H1 (cell line): ENCODE data around the gene F10. TPM values are rescaled to one million over a fixed set of nuclear protein-coding genes. Genes with fewer than 3 reads are reported as not detected.

ENCODE experiments used
- BRCA1 ChIP-seq: IDR thresholded peaks from 2 replicates; pipeline ENCODE4 v1.6.1; 2012; ENCODE audit warnings: low read depth, low read length, improper control_type of control experiment
- CBX8 ChIP-seq: fragments of 300-800, 300-1000 bp; sonication (generic); IDR thresholded peaks from 2 replicates; pipeline ENCODE4 v1.7.1; 2016; ENCODE audit warnings: low read depth, low read length, borderline replicate concordance
- EP300 ChIP-seq, 2 experiments: IDR thresholded peaks; 1 replicate in 1 of 2; 2 replicates in 1 of 2; pipeline ENCODE4 v1.6.1; 2011 to 2012; ENCODE audit warnings: low read depth in 2 of 2, low read length in 2 of 2, mild to moderate bottlenecking in 2 of 2, borderline replicate concordance in 1 of 2, inconsistent platforms in 1 of 2, moderate library complexity in 1 of 2
- HDAC2 ChIP-seq, 2 experiments: fragments of 300-600 bp in 1 of 2; sonication (generic) in 1 of 2; IDR thresholded peaks; 2 replicates each; pipeline ENCODE4 v1.6.1; 2011 to 2012; ENCODE audit warnings: low read depth in 2 of 2, low read length in 2 of 2, mild to moderate bottlenecking in 2 of 2, moderate library complexity in 2 of 2, borderline replicate concordance in 1 of 2, inconsistent platforms in 1 of 2
- KDM5A ChIP-seq: fragments of 200-600 bp; IDR thresholded peaks from 2 replicates; pipeline ENCODE4 v1.7.1; 2012; ENCODE audit warnings: mild to moderate bottlenecking, low read length, inconsistent platforms, mixed read lengths
- PHF8 ChIP-seq: fragments of 200-600 bp; sonication (generic); conservative IDR thresholded peaks from 2 replicates; pipeline ENCODE4 v1.7.1; 2012; ENCODE audit warnings: low read depth, mild to moderate bottlenecking, inconsistent platforms, low read length, moderate library complexity
- RFX5 ChIP-seq: IDR thresholded peaks from 2 replicates; pipeline ENCODE4 v1.6.1; 2011; ENCODE audit warnings: low read depth, low read length, improper control_type of control experiment, borderline replicate concordance
- SAP30 ChIP-seq: fragments of 300-600 bp; sonication (generic); IDR thresholded peaks from 2 replicates; pipeline ENCODE4 v1.7.1; 2012; ENCODE audit warnings: low read length, moderate library complexity, mild to moderate bottlenecking, inconsistent platforms; ENCODE audit not compliant: insufficient read depth, insufficient replicate concordance
- TEAD4 ChIP-seq: IDR thresholded peaks from 2 replicates; pipeline ENCODE4 v1.6.1; 2012; ENCODE audit warnings: low read depth, low read length, inconsistent platforms, mixed read lengths
- polyA plus RNA-seq, 7 experiments: library from polyadenylated mRNA; depleted of rRNA in 3 of 7; stranded (reverse) in 5 of 7; unstranded in 2 of 7; fragments of >200 nt in 5 of 7; fragments of 200-250 nt in 2 of 7; gene quantifications; 1 replicate in 5 of 7; 2 replicates in 1 of 7; 4 replicates in 1 of 7; pipeline versions ENCODE4 v1.2.1 to v1.2.3, GENCODE V29; 2011 to 2013; ENCODE audit warnings: missing spikeins in 2 of 7, mixed read lengths in 2 of 7
- total RNA-seq: library from RNA; stranded (reverse); fragmentation: NEBNext Ultra II Directional; extraction: Animal tissue kit (Norgen Biotek cat#: 25700); gene quantifications from 2 replicates; pipeline ENCODE4 v1.2.1, GENCODE V29; 2021
- TF ChIP-seq, protein P1 (sequence below): fragments of 300-600 bp; sonication (generic); IDR thresholded peaks from 2 replicates; pipeline ENCODE4 v1.7.1; 2012; ENCODE audit warnings: low read length, moderate library complexity, mild to moderate bottlenecking, inconsistent platforms; ENCODE audit not compliant: insufficient replicate concordance

F10 gene
- total and polyA plus RNA-seq, 2 of the 8 experiments (the other 6 are each of a cell fraction or from before 2014, with no cell fraction given), result 2.0 to 4.2 TPM

DNA sequence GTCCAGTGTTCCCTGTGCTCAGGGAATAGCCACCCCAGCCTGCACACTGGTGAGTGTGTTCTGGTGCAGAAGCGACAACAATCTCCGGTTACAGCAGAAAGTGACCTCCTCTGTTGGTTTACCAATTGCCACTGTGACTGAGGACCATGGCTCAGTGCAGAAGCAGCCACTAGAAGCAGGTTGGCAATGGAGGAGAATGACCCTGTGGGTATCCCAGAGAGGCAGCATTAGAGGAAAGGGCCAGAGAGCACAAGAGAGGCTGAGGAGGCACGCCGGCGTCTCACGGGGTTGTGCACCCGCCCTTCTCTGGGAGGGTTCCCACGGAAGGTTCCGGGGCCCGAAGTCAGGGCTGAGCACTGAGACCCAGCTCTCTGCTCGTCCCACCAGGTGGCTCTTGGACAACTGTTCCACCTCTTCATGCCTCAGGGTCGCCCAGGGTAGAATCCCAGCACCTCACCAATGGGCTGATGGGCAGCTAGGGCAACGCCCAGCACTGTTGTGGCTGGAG, 49.9 kb downstream of the F10 start (continued):
- TF ChIP-seq, protein P1, sequence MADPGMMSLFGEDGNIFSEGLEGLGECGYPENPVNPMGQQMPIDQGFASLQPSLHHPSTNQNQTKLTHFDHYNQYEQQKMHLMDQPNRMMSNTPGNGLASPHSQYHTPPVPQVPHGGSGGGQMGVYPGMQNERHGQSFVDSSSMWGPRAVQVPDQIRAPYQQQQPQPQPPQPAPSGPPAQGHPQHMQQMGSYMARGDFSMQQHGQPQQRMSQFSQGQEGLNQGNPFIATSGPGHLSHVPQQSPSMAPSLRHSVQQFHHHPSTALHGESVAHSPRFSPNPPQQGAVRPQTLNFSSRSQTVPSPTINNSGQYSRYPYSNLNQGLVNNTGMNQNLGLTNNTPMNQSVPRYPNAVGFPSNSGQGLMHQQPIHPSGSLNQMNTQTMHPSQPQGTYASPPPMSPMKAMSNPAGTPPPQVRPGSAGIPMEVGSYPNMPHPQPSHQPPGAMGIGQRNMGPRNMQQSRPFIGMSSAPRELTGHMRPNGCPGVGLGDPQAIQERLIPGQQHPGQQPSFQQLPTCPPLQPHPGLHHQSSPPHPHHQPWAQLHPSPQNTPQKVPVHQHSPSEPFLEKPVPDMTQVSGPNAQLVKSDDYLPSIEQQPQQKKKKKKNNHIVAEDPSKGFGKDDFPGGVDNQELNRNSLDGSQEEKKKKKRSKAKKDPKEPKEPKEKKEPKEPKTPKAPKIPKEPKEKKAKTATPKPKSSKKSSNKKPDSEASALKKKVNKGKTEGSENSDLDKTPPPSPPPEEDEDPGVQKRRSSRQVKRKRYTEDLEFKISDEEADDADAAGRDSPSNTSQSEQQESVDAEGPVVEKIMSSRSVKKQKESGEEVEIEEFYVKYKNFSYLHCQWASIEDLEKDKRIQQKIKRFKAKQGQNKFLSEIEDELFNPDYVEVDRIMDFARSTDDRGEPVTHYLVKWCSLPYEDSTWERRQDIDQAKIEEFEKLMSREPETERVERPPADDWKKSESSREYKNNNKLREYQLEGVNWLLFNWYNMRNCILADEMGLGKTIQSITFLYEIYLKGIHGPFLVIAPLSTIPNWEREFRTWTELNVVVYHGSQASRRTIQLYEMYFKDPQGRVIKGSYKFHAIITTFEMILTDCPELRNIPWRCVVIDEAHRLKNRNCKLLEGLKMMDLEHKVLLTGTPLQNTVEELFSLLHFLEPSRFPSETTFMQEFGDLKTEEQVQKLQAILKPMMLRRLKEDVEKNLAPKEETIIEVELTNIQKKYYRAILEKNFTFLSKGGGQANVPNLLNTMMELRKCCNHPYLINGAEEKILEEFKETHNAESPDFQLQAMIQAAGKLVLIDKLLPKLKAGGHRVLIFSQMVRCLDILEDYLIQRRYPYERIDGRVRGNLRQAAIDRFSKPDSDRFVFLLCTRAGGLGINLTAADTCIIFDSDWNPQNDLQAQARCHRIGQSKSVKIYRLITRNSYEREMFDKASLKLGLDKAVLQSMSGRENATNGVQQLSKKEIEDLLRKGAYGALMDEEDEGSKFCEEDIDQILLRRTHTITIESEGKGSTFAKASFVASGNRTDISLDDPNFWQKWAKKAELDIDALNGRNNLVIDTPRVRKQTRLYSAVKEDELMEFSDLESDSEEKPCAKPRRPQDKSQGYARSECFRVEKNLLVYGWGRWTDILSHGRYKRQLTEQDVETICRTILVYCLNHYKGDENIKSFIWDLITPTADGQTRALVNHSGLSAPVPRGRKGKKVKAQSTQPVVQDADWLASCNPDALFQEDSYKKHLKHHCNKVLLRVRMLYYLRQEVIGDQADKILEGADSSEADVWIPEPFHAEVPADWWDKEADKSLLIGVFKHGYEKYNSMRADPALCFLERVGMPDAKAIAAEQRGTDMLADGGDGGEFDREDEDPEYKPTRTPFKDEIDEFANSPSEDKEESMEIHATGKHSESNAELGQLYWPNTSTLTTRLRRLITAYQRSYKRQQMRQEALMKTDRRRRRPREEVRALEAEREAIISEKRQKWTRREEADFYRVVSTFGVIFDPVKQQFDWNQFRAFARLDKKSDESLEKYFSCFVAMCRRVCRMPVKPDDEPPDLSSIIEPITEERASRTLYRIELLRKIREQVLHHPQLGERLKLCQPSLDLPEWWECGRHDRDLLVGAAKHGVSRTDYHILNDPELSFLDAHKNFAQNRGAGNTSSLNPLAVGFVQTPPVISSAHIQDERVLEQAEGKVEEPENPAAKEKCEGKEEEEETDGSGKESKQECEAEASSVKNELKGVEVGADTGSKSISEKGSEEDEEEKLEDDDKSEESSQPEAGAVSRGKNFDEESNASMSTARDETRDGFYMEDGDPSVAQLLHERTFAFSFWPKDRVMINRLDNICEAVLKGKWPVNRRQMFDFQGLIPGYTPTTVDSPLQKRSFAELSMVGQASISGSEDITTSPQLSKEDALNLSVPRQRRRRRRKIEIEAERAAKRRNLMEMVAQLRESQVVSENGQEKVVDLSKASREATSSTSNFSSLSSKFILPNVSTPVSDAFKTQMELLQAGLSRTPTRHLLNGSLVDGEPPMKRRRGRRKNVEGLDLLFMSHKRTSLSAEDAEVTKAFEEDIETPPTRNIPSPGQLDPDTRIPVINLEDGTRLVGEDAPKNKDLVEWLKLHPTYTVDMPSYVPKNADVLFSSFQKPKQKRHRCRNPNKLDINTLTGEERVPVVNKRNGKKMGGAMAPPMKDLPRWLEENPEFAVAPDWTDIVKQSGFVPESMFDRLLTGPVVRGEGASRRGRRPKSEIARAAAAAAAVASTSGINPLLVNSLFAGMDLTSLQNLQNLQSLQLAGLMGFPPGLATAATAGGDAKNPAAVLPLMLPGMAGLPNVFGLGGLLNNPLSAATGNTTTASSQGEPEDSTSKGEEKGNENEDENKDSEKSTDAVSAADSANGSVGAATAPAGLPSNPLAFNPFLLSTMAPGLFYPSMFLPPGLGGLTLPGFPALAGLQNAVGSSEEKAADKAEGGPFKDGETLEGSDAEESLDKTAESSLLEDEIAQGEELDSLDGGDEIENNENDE, result no peak
- TF ChIP-seq CBX8 (no peak), EP300 (IDR thresholded peaks at IDR 0.05; ENCODE audit: borderline replicate concordance in 1 of 2, low read depth in 2 of 2, low read length in 2 of 2) (no peak), HDAC2 (IDR thresholded peaks at IDR 0.05; ENCODE audit: borderline replicate concordance in 1 of 2, low read depth in 2 of 2, low read length in 2 of 2) (no peak), SAP30 (no peak), PHF8 (no peak), TEAD4 (no peak), KDM5A (no peak), BRCA1 (no peak), RFX5 (no peak)
